Hepatocyte (in vitro differentiated cells): Measurements from ENCODE around the gene SLC9A3.

Experiments
- CTCF ChIP-seq: fragments of 200-600 bp; sonication (generic); IDR thresholded peaks from 2 replicates; pipeline ENCODE4 v1.5.1; 2016; ENCODE audit warnings: antibody characterized with exemption, mild to moderate bottlenecking; ENCODE audit not compliant: poor library complexity
- EZH2 ChIP-seq: fragments of 200-600 bp; sonication (generic); IDR thresholded peaks from 2 replicates; pipeline ENCODE4 v1.6.1; 2016; ENCODE audit warnings: antibody characterized with exemption, mild to moderate bottlenecking, borderline replicate concordance
- EZH2phosphoT487 ChIP-seq: fragments of 200-600 bp; sonication (generic); IDR thresholded peaks from one replicate; pipeline ENCODE4 v1.6.1; 2018; ENCODE audit warnings: antibody characterized with exemption, mild to moderate bottlenecking, low read depth, moderate library complexity; ENCODE audit not compliant: unreplicated experiment, severe bottlenecking

DNA sequence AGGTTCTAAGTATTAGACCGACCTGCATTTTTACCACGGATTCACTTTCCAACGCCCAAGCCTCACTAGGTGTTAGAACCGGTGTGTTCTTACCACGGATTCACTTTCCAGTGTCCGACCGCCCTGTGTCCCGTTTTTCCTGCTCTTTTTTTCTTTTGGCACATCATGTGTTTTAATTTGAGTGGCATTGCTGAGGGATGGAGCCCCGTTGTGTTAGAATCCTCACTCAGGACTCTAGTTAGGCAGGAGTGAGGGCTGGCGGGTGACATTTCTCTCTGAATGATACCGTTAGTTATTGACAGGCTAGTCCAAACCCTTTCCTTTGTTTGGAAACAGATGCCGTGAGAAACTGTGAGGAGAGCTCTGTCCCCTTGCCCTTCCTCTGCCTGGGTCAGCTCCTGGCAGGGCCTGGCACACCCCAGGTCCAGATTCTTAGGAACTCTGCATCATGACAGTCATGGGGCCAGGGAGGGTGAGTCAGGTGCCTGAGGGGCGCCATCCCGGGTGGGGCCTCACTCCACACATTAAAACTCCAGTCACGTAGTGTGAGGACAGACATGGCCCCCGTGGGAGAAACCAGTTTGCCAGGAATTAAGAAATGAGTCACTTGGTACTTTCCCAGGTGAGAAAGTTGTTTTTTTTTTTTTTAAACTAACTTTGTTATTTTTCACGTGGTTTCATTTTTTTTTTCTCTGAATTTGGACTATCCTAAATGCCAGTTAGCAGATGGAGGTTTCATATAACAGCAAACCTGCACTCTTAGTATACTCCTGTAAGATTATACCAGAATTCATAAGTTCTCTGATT lies 65.5 kb downstream of the SLC9A3 start:
- TF ChIP-seq CTCF = no peak
- TF ChIP-seq EZH2phosphoT487 = no peak
- TF ChIP-seq EZH2 = no peak
